Colonic mucosa (tissue), 4 donors: ENCODE measurements around the gene NPTX1. TPM values are rescaled to one million over a fixed set of nuclear protein-coding genes. Genes with fewer than 3 reads are reported as not detected.

Experiments used
- DNase-seq: peaks from one replicate; pipeline ENCODE4 v3.0.0-alpha.2; 2020
- H3K27ac ChIP-seq: fragments of 200-600 bp; one replicate; pipeline ENCODE4 v1.8.0; 2021
- H3K27me3 ChIP-seq: fragments of 200-600 bp; one replicate; pipeline ENCODE4 v1.8.0; 2021
- H3K36me3 ChIP-seq: fragments of 200-600 bp; one replicate; pipeline ENCODE4 v1.8.0; 2021
- H3K4me1 ChIP-seq: fragments of 200-600 bp; one replicate; pipeline ENCODE4 v1.8.0; 2021; ENCODE audit warnings: mild to moderate bottlenecking
- H3K4me3 ChIP-seq: fragments of 200-600 bp; one replicate; pipeline ENCODE4 v1.8.0; 2021
- H3K9ac ChIP-seq, 2 donors: one replicate each; pipeline ENCODE4 v1.7.0; 2013; ENCODE audit warnings: control low read depth in 2 of 2, low read depth in 2 of 2, low read length in 2 of 2
- H3K9me3 ChIP-seq: fragments of 200-600 bp; one replicate; pipeline ENCODE4 v1.8.0; 2021
- intact Hi-C: fragments of 100-400 bp; cut with DNase I; formaldehyde crosslinking; loops from one replicate; pipeline ENCODE4 v1.14.1; 2022
- total RNA-seq, 2 donors: library from RNA; stranded (reverse); fragmentation: NEBNext Ultra II Directional in 1 of 2; extraction: Animal tissue kit (Norgen Biotek cat#: 25700) in 1 of 2; gene quantifications; one replicate each; pipeline ENCODE4 v1.2.1, GENCODE V29; 2021
- TF ChIP-seq, protein P1 (sequence below): fragments of 200-600 bp; IDR thresholded peaks from one replicate; pipeline ENCODE4 v1.8.0; 2022; ENCODE audit warnings: antibody characterized with exemption, mild to moderate bottlenecking
- donor health status: healthy.
- donor health status: DM: no; HTN: no; CAD: no.
- donor health status: DM: no; HTN: no; CAD: no.

NPTX1 gene
- total RNA-seq, 2 donors from 2014 or later, result 0.10 to 7.1 TPM

GRCh38 chr17:80476877-80477646, 655 bp upstream of the NPTX1 start:
- peaks cover 79% of the 10 kb centered on the region for H3K27me3 ChIP-seq
- no peak for DNase-seq
- intact Hi-C loops, result loop anchor here (10.0 kb wide), 1 partner anchor 98 kb away; no protein-coding TSS in a partner anchor
- no peak overlapping the region for H3K9ac ChIP-seq
- TF ChIP-seq, protein P1, sequence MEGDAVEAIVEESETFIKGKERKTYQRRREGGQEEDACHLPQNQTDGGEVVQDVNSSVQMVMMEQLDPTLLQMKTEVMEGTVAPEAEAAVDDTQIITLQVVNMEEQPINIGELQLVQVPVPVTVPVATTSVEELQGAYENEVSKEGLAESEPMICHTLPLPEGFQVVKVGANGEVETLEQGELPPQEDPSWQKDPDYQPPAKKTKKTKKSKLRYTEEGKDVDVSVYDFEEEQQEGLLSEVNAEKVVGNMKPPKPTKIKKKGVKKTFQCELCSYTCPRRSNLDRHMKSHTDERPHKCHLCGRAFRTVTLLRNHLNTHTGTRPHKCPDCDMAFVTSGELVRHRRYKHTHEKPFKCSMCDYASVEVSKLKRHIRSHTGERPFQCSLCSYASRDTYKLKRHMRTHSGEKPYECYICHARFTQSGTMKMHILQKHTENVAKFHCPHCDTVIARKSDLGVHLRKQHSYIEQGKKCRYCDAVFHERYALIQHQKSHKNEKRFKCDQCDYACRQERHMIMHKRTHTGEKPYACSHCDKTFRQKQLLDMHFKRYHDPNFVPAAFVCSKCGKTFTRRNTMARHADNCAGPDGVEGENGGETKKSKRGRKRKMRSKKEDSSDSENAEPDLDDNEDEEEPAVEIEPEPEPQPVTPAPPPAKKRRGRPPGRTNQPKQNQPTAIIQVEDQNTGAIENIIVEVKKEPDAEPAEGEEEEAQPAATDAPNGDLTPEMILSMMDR, result no peak
- H3K36me3 ChIP-seq, result no peaks in the 10 kb centered on the region
- H3K4me3 ChIP-seq, result peak overlapping the region; percentile 7
- peaks cover 10% of the 10 kb centered on the region for H3K4me1 ChIP-seq
- no peaks in the 10 kb centered on the region for H3K9me3 ChIP-seq
- no peak overlapping the region for H3K27ac ChIP-seq

GRCh38 chr17:80474961-80475909, 1.2 kb downstream of the NPTX1 start:
- H3K36me3 ChIP-seq, result no peaks in the 10 kb centered on the region
- DNase-seq, result no peak
- H3K9me3 ChIP-seq, result no peaks in the 10 kb centered on the region
- TF ChIP-seq, protein P1, result no peak
- H3K9ac ChIP-seq, result no peak overlapping the region
- no peak overlapping the region for H3K4me3 ChIP-seq
- H3K27me3 ChIP-seq, result peaks cover 62% of the 10 kb centered on the region
- intact Hi-C loops, result loop anchor here (10.0 kb wide), 1 partner anchor 100 kb away; no protein-coding TSS in a partner anchor
- no peak overlapping the region for H3K27ac ChIP-seq
- H3K4me1 ChIP-seq, result peaks cover 10% of the 10 kb centered on the region

GRCh38 chr17:80474231-80474960, 2.0 kb downstream of the NPTX1 start:
- Histone ChIP-seq H3K36me3 (no peaks in the 10 kb centered on the region), H3K9me3 (no peaks in the 10 kb centered on the region), H3K27ac (no peak overlapping the region), H3K4me3 (no peak overlapping the region), H3K27me3 (peaks cover 60% of the 10 kb centered on the region), H3K9ac (no peak overlapping the region), H3K4me1 (peaks cover 10% of the 10 kb centered on the region)
- TF ChIP-seq, protein P1, result no peak
- intact Hi-C loops, result loop anchor here (10.0 kb wide), 1 partner anchor 100 kb away; no protein-coding TSS in a partner anchor
- no peak for DNase-seq

DNA sequence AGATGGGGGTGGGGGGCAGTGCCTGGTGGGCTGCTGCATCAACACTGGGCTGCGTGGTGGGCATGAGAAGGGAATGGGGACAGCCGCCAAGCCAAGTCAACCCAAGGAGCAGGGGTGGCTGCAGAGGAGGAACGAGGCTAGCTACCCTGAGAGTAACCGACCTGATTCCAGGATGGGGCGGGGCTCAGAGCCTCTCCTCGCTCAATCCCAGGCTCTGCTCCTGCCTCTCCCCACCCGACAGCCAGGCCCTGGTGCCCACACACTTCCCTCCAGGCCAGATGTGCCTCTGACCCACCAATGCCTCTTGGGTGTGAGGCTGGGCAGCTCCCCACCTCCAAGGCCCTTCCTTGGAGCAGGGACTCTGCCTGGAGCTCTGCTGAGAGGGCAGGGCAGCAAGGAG, 2.7 kb downstream of the NPTX1 start:
- DNase-seq, result no peak
- Histone ChIP-seq H3K27ac (no peak overlapping the region), H3K4me1 (peaks cover 10% of the 10 kb centered on the region), H3K9ac (no peak overlapping the region), H3K36me3 (no peaks in the 10 kb centered on the region), H3K4me3 (no peak overlapping the region), H3K9me3 (no peaks in the 10 kb centered on the region), H3K27me3 (peaks cover 54% of the 10 kb centered on the region)
- intact Hi-C loops, result loop anchor here (10.0 kb wide), 1 partner anchor 101 kb away; no protein-coding TSS in a partner anchor
- TF ChIP-seq, protein P1, result no peak

GRCh38 chr17:80472996-80473395, 3.4 kb downstream of the NPTX1 start:
- peaks cover 10% of the 10 kb centered on the region for H3K4me1 ChIP-seq
- H3K9me3 ChIP-seq, result no peaks in the 10 kb centered on the region
- peaks cover 53% of the 10 kb centered on the region for H3K27me3 ChIP-seq
- DNase-seq, result no peak
- intact Hi-C loops, result loop anchor here (10.0 kb wide), 1 partner anchor 102 kb away; no protein-coding TSS in a partner anchor
- TF ChIP-seq, protein P1, result no peak
- H3K4me3 ChIP-seq, result no peak overlapping the region
- H3K36me3 ChIP-seq, result no peaks in the 10 kb centered on the region
- no peak overlapping the region for H3K9ac ChIP-seq
- no peak overlapping the region for H3K27ac ChIP-seq
